ENCODE data around the gene SULT2B1.
"Not testable (repeated sequence)": the region's sequence is repeated elsewhere in the genome, so short reads cannot be mapped to it uniquely, and the experiment has no call there.

SULT2B1 gene

DNA sequence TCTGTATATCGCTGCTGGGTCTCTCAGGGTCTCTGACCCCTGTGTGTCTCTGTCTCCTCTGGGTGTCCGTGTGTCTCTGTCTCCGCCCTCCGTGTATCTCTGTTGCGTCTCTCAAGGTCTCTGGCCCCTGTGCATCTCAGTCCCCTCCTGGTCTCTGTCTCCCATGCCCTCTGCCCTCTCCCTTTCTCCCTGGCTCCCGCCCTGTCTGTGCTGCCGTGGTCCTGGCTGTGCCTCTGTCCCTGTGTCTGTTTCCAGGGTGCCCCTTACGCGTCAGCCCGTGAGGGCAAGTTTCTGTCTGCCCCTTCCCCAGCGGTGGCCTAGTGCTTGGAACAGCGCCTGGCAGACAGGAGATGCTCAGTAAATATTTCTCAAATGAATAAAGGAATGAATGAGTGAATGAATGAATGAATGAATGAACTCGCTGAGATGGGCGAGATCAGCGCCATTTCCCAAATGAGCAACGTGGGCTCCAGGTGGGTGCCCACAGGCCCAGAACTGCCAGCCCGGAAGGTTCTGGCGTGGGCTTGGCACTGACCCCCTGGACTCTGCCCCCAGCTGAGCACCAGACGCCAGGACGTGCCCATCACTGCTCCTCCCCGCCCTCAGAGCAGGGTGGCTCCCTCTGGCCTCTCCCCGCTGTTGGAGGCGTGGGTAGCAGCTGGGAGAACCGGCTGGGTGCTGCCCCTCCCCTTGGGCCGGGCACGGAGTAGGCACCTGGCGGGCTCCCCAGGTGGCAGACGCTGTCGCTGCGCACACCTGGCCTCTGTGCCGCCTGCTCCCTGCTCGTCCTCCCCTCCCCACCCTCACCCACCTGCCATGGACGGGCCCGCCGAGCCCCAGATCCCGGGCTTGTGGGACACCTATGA lies at the start of gene SULT2B1:
TSS of gene SULT2B1 (plus strand) at position 736 of the 866 bp plus-strand sequence. CDS start at position 817, 81 bp downstream.
- DNase-seq (ENCODE audit: low read depth in 2 of 2) = no peak

DNA sequence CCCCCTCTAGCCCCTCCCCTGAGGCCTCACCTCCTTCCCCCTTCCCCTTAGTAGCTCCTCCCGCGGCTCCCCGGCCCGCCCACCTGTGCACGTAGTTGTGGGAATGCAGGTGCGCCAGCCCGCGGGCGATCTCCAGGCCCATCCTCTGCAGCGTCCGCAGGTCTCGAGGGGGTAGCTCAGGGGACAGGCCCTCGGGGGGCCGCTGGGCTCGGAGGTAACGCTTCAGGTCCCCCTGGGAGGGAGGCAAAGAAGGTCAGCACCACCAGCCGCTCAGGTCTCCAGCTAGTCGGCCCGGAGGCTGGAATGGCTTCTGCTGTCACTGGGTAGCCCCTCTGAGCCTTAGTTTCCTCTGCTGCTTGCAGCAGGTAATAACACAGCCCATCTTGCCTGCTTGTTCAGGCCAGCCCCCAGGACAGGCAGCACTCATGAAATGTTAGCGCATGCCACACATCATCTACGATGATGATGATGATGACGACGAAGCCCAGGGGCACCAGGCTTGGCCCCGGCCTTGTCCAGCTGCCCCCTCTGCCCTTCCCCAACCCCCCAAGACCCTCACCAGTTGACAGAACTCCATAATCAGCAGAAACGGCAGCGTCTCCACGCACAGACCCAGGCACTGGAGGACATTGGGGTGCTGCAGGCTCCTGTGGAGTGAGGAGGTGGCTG lies 49.5 kb upstream of the SULT2B1 start:
- peak in 1 of 2 donors; percentile 40 for DNase-seq (ENCODE audit: low read depth in 2 of 2)

DNA sequence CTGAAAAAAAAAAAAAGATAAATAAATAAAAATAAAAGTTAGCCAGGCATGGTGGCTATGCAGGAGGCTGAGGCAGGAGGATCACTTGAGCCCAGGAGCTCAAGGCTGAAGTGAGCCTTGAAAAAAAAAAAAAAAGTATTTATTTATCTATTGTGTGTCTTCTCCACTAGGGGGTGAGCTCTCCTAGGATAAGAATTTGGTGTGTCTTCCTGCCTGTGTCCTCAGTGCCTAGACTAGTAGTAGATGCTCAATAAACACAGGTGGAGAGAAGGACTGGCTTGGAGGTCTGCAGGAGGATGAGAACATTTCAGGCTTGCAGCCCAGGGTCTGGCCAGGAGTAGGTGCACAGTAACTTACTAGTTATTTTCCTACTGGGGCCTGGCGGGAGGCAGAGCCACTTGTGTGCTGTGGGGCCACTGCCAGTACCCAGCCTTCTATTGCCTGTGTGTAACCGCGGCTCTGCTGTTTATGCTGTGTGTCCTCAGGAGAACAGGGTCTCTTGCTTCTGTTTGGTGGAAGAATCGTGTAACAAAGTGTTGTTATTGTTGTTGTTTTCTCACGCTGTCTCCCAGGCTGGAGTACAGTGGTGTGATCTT lies 45.7 kb upstream of the SULT2B1 start:
- DNase-seq (ENCODE audit: low read depth in 2 of 2) = no peak

DNA sequence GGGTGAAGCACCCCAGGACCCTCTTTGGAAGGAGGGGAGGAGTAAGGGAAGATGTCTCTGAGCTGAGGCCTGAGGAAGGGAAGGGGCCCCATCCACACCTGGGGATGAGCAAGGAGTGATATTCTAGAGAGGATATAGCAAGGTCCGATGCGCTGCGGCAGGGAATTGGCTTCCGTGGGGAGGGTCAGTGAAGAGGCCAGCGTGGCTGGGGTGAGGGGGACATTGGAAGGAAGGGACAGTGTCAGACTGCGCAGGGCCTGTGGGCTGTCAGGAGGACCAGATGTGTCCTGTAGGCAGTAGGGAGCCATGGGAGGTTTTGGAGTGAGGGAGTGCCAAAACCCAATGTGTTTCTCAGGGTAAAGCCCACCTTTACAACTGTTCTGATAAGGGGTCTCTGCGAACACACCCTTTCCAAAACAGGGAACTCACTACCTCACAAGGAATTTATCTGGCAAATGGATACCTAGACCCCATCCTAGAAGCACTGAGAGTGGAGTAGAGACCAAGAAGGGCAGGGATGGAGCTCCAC lies 44.0 kb upstream of the SULT2B1 start:
- DNase-seq (ENCODE audit: low read depth in 2 of 2) = no peak

DNA sequence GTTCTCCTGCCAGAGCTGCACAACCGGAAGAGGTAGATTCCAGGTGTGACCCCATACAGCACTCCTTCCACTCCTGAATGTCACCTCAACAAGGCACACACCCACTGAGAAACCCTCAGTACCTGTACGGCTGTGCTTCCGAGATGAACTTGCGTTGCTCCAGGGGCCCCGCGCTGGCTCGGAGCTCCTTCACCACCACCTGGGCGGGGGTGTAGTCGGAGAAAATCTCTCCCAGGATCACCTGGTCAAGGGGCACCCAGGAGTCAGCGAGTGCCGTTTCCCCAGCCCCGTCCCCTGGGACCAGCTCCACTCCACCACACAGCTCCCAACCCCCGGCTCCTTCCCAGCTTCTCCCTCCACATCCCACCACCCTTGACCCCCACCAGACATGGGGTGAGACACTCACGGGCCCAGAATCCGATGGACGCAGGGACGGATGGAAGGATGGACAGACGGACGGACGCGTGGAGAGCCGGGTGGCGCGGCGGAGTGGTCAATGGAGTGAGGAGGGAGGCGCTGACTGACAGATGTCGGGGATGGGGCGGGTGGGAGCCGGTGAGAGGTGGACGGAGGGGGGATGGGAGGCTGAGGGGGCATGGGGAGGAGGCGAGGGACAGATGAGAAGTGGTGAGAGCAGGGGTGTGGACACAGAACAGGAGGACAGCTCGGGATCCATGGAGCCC lies 43.1 kb upstream of the SULT2B1 start:
- no peak for DNase-seq (ENCODE audit: low read depth in 2 of 2)

DNA sequence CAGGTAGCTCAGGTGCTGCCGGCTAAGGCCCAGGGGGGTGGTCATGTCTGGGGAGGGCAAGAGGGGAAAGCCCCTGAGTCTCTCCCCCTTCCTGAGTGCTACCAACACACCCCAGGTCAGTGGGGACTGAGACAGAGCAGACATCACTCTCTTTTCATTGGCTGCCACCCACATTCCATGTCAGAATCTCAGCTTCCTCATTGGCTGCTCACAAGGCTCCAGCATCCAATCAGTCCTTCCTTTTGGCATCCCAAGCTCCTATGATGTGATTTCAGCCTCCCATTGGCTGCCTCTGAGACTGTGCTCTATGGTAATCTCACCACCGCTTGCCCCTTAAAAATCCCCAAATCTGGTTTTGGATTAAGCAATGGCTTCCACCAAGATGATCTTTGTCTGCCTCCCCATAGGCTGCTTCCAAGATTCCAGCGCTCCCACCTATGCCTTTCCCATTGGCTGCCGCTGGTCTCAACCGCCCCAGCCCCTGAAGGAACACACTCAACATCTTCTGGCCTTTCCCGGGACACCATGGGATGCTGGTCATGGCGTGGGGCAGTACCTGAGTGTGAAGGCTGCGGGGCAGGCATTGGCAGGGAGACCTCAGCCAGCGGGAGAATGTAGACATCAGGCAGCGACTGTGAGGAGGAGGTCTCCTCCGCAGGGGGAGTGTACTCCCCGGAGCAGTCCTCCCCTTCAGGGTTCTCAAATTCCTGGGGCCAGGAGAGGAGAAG lies 42.3 kb upstream of the SULT2B1 start:
- DNase-seq (ENCODE audit: low read depth in 2 of 2) = no peak

DNA sequence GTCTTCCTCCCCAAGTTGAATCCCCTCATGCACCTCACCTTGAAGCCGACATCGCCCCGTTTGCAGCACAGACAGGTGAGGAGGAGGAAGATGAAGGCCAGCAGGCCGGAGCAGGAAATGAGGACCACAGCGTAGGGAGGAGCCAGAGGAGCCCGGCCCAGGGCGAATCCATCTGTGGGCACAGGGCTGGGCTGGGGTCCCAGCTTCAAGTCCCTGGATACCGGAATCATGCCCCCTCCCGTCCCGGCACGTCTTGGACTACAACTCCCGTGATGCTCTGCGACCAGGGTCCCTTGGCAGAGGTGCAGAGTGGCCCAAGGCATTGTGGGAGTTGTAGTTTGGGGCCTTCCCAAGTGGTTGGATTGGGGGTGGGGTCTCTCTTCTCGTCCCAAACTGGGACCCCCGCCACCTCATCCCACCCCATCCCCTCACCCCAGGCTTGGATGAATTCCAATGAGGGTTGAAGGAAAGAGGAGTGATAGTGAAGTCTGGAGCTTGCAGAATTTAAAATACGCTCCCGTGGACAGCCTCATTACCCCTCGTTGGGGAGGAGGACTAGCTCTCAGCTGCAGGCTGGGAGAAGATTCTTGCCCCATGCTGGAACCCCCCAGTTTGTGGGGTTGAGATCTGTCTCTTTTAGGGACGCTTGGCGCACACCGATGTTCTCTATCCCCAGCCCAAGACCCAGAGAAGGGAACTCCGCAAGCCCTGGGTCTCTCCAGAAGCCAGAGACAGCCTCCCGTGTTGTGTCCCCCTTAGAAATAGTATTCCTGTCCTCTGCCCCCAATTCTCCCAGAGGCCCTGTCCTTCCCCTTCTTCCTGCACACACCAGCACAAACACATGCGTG lies 41.3 kb upstream of the SULT2B1 start:
- DNase-seq (ENCODE audit: low read depth in 2 of 2) = peak; percentile 59 to 65

DNA sequence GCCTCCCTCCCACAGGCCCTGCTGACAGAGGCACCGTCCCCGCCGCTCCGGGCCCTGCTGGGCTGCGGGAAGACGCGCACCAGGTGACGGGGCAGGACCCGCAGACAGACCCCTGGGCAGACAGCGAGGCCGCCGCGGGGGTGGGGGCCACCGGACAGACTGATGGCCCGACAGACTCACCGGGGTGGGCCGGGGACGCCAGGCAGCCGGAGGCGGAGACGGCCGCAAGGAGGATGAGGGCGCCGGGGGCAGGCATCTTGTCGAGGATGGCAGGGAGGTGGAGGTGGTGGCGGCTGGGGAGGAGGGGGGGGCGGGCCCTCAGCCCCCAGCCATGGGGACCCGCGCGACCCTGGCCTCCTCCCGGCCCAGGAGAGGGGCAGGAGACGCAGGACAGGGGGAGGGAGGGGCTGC lies 40.6 kb upstream of the SULT2B1 start:
- no peak for DNase-seq (ENCODE audit: low read depth in 2 of 2)

DNA sequence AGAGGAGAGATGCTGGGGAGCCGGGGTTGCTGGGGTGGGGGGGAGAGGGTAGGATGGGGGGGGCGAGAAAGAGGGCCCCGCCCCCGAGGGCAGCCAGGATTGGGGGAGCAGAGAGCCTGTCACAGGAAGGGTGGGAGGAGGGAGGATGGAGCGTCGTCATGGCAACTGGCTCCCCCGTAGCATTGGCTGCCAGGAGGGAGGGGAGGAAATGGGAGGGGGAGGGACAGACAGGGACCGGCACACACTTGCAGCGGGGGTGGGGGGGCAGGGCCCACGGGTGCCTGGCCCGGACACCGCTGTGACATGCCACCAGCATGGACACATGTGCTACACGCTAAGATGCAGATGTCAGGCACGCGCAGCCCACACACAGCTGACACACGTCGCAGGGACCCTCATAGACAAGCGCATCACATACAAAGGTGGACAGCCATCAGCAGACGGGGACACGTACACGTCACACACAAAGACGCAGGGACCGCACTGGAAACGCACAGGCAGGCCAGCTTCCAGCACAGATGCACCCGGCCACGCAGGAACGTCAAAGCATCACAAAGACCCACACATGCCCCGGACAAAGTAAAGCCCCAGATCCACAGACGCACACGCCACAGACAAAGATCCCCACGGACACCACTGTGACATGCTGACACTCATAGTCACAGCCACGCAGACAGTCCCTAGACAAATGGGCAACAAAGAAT lies 40.0 kb upstream of the SULT2B1 start, which contains the start of gene LMTK3:
TSS of gene LMTK3 (minus strand) at position 36 of the 704 bp plus-strand sequence. CDS start 259 bp downstream, outside the sequence.
- peak; percentile 68 to 71 for DNase-seq (ENCODE audit: low read depth in 2 of 2)

DNA sequence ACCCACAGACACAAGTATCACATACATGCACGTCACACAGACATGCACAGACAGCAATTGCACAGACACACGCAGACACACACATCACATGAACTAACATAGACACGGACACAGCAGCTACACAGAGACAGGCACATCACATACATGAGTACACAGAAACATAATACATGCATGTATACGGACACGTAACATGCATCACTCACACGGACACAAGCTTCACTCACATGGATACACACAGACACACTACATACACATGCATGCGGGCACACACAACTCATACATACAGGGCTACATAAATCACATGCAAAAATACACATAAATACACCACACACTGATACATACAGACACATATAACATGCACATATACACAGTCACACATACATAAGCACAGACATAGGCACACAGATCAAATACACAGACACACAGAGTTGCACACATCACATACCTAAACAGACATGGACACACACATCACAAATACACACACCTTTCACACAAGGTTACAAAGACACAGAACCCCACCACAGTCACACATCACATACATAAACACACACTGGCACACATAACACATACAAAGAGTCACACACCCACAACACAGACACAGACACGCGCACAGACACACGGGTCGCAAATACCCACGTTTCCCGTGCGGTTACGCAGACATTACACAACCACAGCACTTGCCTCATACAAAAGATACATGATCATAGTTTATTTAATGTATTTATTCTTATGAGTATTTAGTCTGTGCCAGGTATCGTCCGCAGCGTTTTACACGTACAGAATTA lies 39.3 kb upstream of the SULT2B1 start:
- DNase-seq (ENCODE audit: low read depth in 2 of 2) = no peak

DNA sequence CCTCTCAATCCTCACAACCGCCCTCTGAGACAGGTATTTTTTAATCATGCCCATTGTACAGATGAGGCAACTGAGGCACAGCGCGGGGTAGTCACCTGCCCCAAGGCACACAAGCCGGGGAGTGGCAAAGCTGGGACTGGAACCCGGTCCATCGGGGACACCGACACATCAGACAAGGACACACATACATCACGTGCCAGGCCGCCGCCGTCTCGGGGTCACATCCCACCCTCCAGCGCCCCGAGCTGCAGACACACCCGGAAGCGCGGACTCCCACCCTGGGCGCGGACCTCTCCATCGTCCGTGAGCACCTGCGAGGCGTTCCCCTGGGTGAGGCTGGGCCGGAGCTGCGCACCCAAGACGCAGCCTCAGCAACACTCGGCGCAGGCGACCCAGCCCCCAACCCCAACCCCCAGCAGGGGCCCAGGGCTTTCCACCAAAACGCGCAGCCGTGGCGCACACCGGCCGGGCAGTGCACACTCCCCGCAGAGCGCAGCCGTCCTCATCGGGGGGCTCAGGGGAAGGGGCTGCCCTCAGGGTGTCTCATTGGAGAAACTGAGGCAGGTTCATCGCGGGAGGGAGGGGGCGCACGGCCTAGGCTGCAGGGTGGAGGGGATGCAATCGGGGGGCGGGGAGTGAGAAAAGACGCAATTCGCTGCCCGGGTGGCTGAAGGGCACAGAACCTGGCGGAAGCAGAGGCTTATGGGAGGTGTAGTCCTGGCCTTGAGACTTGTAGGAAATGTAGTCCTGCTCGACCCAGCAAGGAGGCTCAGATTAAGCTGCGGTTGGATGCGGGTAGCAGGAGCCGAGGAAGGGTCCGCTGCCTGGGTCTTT lies 38.5 kb upstream of the SULT2B1 start:
- peak; percentile 54 to 66 for DNase-seq (ENCODE audit: low read depth in 2 of 2)

DNA sequence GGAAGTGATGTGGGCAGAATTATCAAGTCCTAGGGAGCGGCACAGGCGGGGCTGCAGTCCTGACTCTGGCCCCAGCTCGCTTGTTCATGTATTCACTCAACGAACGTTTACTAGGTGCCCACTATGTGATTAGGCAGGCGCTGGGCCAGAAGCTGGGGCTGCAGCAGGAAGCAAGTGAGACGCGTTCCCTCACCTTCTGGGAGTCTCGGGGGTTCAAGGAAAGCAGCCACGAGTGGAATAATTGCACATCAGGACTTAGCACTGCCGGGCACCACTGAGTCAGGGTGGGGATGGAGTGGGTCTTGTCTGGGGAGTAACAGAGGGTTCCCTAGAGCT lies 37.9 kb upstream of the SULT2B1 start:
- DNase-seq (ENCODE audit: low read depth in 2 of 2) = no peak

DNA sequence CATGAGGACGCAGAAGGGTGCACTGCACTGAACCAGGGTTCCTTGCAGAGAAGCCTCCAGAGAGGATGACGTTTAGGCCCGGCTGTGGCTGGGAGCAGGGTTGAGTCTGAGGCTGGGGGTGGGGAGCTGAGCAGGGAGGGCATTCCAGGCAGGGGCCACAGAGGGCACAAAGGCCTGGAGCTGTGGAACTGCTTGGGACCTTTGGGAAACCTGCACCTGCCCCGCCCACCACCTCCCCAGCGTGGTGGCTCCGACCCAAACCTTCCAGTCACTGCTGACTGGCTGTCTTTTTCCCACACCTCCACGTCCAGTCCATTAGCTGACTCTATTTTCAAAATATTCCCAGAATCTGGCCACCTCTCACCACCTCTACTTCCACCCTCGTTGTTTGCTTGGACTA lies 35.4 kb upstream of the SULT2B1 start:
- no peak for DNase-seq (ENCODE audit: low read depth in 2 of 2)

DNA sequence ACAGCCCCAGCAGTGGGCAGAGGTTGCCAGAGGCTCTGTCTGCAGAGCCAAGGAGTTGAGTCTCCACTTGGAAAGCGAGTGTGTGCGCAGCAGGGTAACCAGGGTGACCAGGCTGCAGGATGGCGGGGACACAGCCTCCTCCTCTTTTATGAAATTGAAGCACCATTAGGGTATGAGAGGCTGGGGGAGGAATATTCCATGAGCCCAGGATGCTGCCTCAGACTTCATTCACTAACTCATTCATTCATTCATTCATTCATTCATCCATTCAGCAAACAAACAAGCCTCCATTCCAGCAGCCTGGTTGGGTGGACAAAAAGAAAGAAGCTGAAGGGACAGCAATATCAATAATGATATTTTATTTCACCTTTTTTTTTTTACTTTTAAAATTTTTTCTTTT lies 33.8 kb upstream of the SULT2B1 start:
- DNase-seq (ENCODE audit: low read depth in 2 of 2) = no peak

DNA sequence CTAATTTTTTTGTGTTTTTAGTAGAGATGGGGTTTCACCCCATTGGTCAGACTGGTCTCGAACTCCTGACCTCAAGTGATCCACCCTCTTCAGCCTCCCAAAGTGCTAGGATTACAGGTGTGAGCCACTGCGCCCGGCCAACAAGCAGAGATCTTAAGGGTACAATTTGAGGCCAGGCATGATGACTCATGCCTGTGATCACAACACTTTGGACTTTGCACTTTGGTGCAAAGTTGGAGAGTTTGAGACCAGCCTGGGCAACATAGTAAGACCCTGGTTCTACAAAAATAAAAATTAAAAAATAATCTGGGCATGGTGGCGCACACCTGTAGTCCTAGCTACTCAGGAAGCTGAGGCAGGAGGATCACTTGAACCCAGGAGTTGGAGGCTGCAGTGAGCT lies 32.5 kb upstream of the SULT2B1 start:
- not testable (repeated sequence) for DNase-seq (ENCODE audit: low read depth in 2 of 2)

DNA sequence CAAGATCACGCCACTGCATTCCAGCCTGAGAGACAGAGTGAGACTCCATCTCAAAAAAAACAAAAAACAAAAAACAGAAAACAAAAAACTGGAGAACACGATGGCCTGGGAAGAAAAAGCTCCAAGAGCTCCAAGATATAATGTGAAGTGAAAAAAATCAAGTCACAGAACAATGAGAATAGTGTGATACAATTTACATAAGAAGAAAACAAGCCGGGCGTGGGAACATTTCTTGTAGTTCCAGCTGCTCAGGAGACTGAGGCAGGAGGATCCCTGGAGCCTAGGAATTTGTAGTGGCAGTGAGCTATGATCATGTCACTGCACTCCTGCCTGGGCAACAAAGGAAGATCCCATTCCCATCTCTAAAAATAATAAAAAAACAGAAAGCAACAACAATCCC lies 31.8 kb upstream of the SULT2B1 start:
- no peak for DNase-seq (ENCODE audit: low read depth in 2 of 2)

DNA sequence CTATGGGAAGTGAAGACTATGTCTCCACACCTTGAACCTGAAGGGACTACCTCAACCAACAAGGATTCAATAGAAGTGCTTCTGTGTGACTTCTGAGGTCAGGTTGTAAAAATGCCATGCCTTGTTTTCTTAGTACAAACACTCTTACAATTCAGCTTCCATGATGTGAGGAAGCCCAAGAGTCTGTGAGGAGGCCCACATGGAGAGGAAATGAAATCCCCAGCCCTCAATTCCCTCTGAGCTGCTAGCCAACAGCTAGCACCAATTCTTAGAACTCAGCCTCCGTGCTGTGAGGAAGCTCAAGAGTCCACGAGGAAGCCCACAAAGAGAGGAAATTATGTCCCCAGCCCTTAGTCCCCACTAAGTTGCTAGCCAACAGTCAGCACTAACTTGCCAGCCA lies 27.8 kb upstream of the SULT2B1 start:
- no peak for DNase-seq (ENCODE audit: low read depth in 2 of 2)

DNA sequence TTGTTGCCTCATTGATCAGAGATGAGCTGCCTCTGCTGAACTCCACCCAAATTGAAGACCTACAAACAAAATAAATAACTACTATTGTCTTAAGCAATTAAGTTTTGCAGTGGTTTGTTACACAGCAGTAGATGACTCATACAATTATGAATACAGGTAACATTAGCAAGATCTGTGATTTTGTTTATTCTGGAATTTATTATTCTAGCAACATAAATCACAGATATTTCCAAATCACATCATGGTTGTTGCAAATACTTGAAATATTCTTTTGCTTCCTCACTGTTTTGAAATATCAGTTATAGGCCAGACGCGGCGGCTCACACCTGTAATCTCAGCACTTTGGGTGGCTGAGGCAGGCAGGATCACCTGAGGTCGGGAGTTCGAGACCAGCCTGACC lies 27.2 kb upstream of the SULT2B1 start:
- DNase-seq (ENCODE audit: low read depth in 2 of 2) = no peak
